GM12873 (cell line): Measurements from ENCODE around the gene FNTB.

Source experiments
- CTCF ChIP-seq: IDR thresholded peaks from 2 replicates; pipeline ENCODE4 v1.5.1; 2012; ENCODE audit warnings: low read depth, mild to moderate bottlenecking, moderate library complexity, low read length, control low read depth; ENCODE audit not compliant: insufficient read depth; ENCODE audit errors: missing control alignments

FNTB gene

GRCh38 chr14:64983439-64984310 lies 3.0 kb upstream of the FNTB start:
- TF ChIP-seq CTCF, result peak; percentile 72

- TF ChIP-seq CTCF, result no peak
These were observed 708 bp downstream of the FNTB start for GRCh38 chr14:64987438-64987767.

- TF ChIP-seq CTCF, result peak; percentile 17
These were observed 3.6 kb downstream of the FNTB start for GRCh38 chr14:64990296-64990695.

- TF ChIP-seq CTCF, result no peak
These were observed 4.2 kb downstream of the FNTB start for GRCh38 chr14:64990939-64991338.

GRCh38 chr14:64992328-64992885 lies 5.7 kb downstream of the FNTB start:
- TF ChIP-seq CTCF, result no peak

GRCh38 chr14:64993266-64993930 lies 6.7 kb downstream of the FNTB start:
- no peak for TF ChIP-seq CTCF

- TF ChIP-seq CTCF, result no peak
These were observed 7.8 kb downstream of the FNTB start for GRCh38 chr14:64994540-64994939.
